ENCODE data around the gene PTPN4.
"Not testable (repeated sequence)": the region's sequence is repeated elsewhere in the genome, so short reads cannot be mapped to it uniquely, and the experiment has no call there.

Gene PTPN4

DNA sequence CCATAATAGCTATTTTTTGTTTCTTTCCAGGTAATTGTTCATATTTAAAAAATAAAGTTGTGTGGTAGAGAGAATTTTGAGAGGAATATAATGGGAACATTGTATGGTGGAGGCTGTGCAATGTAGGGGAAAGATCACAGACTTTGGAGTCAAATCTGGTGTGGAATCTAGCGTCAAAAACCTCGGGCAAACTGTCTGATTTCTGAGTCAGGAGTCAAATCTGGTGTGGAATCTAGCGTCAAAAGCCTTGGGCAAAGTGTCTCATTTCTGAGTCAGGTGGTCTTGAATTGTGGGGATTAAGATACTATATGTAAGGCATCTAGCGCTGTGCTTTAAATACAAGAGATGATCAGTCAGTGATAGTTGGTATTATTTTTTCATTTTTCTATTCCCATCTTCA is 5.1 kb downstream of the PTPN4 start:
- DNase-seq (ENCODE audit: low spot score): no peak

DNA sequence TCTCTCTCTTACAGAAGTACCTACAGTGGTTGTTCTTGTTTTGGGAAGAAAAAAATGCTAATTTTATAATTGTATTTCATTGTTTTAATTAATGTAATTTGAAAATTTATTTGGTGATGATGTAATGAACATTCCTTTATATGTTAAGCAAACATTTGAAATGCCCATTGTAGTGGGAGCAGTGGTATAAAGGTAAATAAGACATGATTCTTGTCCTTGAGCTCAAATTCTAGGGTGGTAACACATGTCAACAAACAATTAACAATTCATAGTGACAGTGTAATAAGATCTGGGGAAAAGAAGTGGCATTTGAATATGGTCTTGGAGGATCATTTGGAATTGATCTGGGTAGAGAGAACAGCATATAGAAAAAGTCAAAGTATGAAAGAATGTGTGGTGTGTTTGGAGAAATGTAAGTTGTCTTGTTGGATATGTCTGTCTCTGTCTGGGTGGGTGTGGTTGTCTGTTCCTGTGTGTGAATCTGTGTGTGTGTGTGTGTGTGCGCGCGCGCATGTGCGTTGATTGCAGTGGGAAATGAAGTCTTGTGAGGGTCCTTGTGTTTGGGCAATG is 5.8 kb downstream of the PTPN4 start:
- DNase-seq (ENCODE audit: low spot score): no peak

GRCh38 chr2:119766944-119767343 is 7.2 kb downstream of the PTPN4 start:
- DNase-seq (ENCODE audit: low spot score): peak; percentile 15

GRCh38 chr2:119768742-119769141 is 9.0 kb downstream of the PTPN4 start:
- DNase-seq (ENCODE audit: low spot score): no peak

DNA sequence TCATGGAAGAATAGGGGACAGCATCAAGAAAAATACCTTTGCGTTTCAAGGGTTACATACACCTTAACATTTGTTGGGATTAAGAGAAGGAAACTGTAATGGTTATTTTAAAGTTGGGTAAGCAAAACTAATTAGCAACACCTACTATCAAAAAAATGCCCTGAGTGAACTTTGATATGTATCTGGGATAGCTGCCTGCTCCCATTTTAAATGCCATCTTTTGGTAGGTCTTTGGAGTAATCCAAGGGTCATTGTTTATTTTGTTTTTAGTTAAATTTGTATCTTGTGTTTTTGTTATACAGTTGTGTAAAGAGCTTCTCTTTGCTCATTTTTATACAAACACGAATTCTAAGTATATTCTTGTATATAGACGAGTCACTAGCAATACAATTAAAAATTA is 9.9 kb downstream of the PTPN4 start:
- no peak for DNase-seq (ENCODE audit: low spot score)

DNA sequence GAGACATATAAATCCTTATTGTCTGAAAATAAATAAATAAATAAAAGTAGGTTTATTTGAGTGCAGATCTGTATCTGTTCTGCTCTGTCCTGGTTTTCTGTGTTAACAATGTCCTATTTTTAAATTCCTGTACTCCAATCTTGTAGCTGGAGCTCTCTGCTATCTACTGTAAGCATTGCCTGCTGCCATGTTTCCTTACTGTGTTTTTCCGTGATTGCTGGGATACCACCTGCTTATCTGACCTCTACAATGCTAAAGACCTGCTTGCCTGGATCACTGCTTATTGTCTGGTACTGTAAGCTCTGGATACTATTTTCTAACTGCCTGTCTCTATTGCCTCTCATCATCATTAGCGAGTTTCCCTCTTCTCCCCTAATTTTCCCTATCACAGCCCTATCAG is 11.6 kb downstream of the PTPN4 start:
- no peak for DNase-seq (ENCODE audit: low spot score)

- DNase-seq (ENCODE audit: low spot score): no peak
These were observed 12.4 kb downstream of the PTPN4 start for GRCh38 chr2:119772128-119772527.

DNA sequence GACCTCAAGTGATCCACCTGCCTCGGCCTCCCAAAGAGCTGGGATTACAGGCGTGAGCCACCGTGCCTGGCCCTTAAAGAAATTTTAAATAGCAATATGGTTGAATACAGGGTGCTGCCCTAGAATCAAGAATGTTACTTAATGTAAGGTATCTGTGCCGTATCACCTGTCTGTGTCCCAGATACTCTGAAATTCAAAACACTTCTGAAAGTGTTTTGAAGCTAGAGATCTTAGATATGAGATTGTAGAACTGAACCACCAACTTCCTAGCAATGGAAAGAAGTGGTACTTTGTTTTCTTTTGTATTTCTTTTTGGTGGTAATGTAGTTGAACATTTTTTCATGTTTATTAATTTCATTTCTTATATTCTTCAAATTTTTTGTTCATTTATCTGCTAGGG is 13.0 kb downstream of the PTPN4 start:
- no peak for DNase-seq (ENCODE audit: low spot score)

DNA sequence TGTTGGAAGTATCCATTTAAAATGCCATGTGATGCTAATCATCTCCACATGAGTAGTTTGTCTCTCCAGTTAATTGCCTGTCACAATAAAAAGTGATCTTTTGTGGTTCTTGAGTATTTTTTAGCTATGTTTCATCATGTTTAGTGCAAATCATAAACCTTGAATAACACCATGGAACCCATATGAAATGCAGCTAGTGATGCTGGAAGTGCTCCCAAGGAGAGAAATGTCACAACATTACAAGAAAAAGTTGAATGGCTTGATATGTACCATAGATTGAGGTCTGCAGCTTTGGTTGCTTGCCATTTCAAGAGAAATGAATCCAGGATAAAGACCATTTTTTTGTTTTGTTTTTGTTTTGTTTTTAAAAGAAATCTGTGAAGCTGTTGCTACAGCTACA is 14.3 kb downstream of the PTPN4 start:
- no peak for DNase-seq (ENCODE audit: low spot score)

DNA sequence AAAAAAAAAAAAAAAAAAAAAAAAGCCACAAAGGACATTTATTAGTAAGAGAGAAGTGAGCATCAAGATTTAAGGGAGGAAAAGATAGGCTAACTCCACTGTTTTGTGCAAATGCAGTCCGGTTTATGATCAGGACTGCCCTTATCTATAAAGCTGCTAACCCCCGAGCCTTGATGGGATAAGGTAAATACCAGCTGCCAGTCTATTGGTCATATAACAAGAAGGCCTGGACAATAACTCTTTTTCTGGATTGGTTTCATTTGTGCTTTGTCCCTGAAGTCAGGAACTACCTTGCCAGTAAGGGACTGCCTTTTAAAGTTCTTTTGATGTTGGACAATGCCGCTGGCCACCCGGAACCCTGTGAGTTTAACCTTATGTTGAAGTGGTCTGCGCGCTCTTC is 15.4 kb downstream of the PTPN4 start:
- no peak for DNase-seq (ENCODE audit: low spot score)

DNA sequence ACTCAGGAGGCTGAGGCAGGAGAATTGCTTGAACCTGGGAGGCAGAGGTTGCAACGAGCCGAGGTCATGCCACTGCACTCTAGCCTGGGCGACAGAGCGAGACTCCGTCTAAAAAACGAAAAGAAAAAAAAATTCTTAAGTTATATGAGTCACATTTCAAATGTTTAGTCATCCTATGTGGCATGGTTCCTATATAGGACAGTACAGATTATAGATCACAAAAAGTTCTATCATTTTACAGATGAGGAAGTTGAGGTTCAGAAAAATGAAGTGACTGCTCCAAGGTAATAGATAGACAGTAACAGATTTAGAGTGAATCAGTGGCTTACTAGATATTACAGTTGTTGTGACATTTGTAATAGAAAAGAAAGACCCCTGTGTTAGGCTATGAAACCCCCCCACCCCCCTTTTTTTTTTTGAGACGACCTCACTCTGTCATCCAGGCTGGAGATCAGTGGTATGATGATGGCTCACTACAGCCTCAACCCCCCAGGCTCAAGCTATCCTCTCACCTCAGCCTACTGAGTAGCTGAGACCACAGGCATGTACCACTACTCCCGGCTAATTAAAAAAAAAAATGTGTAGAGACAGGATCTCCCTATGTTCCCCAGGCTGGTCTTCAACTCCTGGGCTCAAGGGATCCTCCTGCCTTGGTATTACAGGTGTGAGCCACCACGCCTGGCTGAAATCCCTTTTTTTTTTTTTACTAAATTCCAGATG is 22.7 kb downstream of the PTPN4 start:
- DNase-seq (ENCODE audit: low spot score): no peak

DNA sequence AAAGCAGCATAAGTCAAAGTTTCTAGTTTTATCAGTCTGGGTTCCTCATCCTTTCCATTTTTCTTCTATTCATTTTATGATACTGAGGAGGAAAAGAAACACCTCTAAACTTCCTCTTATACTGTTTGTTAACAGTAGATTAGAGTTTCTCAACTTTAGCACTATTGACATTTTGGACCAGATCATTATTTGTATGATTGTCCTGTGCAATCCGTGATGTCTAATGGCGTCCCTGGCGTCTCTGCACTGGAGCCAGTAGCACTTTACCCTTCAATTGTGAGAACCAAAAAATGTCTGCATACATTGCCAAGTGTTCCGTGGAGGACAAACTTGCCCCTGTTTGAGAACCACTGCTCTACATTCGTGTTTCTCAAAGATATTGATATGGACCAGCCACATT is 25.2 kb downstream of the PTPN4 start:
- DNase-seq (ENCODE audit: low spot score): no peak

DNA sequence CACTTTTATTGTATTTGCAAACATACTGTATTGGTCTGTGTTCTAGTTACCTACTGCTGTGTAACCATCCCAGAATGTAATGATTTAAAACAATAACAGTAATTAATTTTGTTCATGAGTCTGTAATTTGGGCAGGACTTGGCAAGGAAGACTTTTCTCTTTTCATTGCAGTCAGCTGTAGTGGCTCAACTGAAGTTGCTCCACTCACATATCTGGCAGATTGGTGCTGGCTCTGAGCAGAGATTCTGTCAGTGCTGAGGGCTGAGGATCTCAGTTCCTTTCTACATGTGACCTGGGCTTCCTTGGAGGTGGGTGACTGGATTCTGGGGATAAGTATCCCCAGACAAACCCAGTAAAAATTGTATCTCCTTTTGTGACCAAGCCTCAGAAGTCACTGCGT is 26.6 kb downstream of the PTPN4 start:
- DNase-seq (ENCODE audit: low spot score): no peak

GRCh38 chr2:119788752-119789151 is 29.0 kb downstream of the PTPN4 start:
- DNase-seq (ENCODE audit: low spot score): no peak

- no peak for DNase-seq (ENCODE audit: low spot score)
These were observed 30.7 kb downstream of the PTPN4 start for GRCh38 chr2:119790466-119790865.

- DNase-seq (ENCODE audit: low spot score): no peak
These were observed 33.2 kb downstream of the PTPN4 start for GRCh38 chr2:119792907-119793312.

GRCh38 chr2:119794237-119794636 is 34.5 kb downstream of the PTPN4 start:
- DNase-seq (ENCODE audit: low spot score): no peak

GRCh38 chr2:119795309-119796303 is 35.9 kb downstream of the PTPN4 start:
- DNase-seq (ENCODE audit: low spot score): no peak

- no peak for DNase-seq (ENCODE audit: low spot score)
These were observed 40.7 kb downstream of the PTPN4 start for GRCh38 chr2:119800376-119800902.

GRCh38 chr2:119801040-119801439 is 41.3 kb downstream of the PTPN4 start:
- DNase-seq (ENCODE audit: low spot score): no peak

DNA sequence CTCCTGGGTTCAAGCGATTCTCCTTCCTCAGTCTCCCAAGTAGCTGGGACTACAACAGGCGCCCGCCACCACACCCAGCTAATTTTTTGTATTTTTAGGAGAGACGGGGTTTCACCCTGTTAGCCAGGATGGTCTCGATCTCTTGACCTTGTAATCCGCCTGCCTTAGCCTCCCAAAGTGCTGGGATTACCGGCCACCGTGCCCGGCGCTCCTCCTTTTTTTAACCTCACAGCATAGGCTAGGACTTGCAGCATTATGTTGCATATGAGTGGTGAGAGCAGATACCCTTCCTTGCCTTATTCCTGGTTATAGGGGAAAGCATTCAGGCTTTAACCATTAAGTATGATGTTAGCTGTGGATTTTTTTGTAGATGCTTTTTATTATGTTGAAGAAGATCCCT is 42.3 kb downstream of the PTPN4 start:
- not testable (repeated sequence) for DNase-seq (ENCODE audit: low spot score)

DNA sequence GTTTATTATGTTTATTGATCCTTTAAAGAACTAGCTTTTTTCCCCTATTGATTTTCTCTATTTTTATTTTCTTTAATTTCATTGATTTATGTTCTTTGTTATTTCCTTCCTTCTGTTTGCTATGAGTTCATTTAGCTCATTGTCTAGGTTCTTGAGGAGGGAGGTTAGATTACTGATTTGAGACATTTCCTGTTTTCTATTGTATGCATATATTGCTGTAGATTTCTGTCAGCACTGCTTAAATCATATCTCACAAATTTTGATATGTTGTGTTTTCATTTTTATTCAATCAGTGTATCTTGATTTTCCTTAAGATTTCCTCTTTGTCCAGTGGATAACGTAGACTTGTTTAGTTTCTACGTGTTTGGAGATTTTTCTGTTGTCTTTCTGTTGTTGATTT is 43.4 kb downstream of the PTPN4 start:
- DNase-seq (ENCODE audit: low spot score): no peak

- not testable (repeated sequence) for DNase-seq (ENCODE audit: low spot score)
These were observed 44.7 kb downstream of the PTPN4 start for GRCh38 chr2:119804409-119804808.
